Hematopoietic multipotent progenitor cell treated with erythropoietin and hydrocortisone succinate and interleukin-3 and kit ligand, for 6 days (in vitro differentiated cells): ENCODE measurements around the gene EPHB1.

ENCODE experiments used
- DNase-seq: peaks from one replicate; pipeline ENCODE4 v3.0.0-alpha.2; 2015

The EPHB1 gene

GRCh38 chr3:134887536-134887935 is 92.5 kb downstream of the EPHB1 start:
- no peak for DNase-seq

GRCh38 chr3:134892326-134892725 is 97.3 kb downstream of the EPHB1 start:
- DNase-seq: no peak

GRCh38 chr3:134892761-134893160 is 97.7 kb downstream of the EPHB1 start:
- no peak for DNase-seq

GRCh38 chr3:134894533-134894932 is 99.5 kb downstream of the EPHB1 start:
- DNase-seq: no peak

GRCh38 chr3:134895181-134895580 is 100.1 kb downstream of the EPHB1 start:
- DNase-seq: no peak

- DNase-seq: no peak
Measured at GRCh38 chr3:134896141-134896540, 101.1 kb downstream of the EPHB1 start.

- no peak for DNase-seq
Measured at GRCh38 chr3:134896696-134897095, 101.6 kb downstream of the EPHB1 start.

GRCh38 chr3:134897391-134898141 is 102.5 kb downstream of the EPHB1 start:
- no peak for DNase-seq

- DNase-seq: no peak
Measured at GRCh38 chr3:134898181-134898754, 103.2 kb downstream of the EPHB1 start.

- no peak for DNase-seq
Measured at GRCh38 chr3:134899786-134900185, 104.7 kb downstream of the EPHB1 start.

GRCh38 chr3:134900482-134900881 is 105.4 kb downstream of the EPHB1 start:
- DNase-seq: no peak

- DNase-seq: no peak
Measured at GRCh38 chr3:134901461-134901860, 106.4 kb downstream of the EPHB1 start.

- DNase-seq: no peak
Measured at GRCh38 chr3:134903837-134904236, 108.8 kb downstream of the EPHB1 start.

GRCh38 chr3:134904241-134904771 is 109.2 kb downstream of the EPHB1 start:
- no peak for DNase-seq

- DNase-seq: no peak
Measured at GRCh38 chr3:134904776-134905646, 110.0 kb downstream of the EPHB1 start.

- no peak for DNase-seq
Measured at GRCh38 chr3:134905647-134905935, 110.5 kb downstream of the EPHB1 start.

GRCh38 chr3:134908271-134908670 is 113.2 kb downstream of the EPHB1 start:
- DNase-seq: no peak

- DNase-seq: no peak
Measured at GRCh38 chr3:134910026-134910425, 115.0 kb downstream of the EPHB1 start.

GRCh38 chr3:134911586-134912548 is 116.8 kb downstream of the EPHB1 start:
- no peak for DNase-seq

- no peak for DNase-seq
Measured at GRCh38 chr3:134916276-134916961, 121.4 kb downstream of the EPHB1 start.

GRCh38 chr3:134917631-134918030 is 122.6 kb downstream of the EPHB1 start:
- DNase-seq: no peak

GRCh38 chr3:134918441-134918840 is 123.4 kb downstream of the EPHB1 start:
- no peak for DNase-seq
